Mammary epithelial cell (primary cell): ENCODE results near the gene MAN1A2.

Experiments
- EZH2 ChIP-seq: IDR thresholded peaks from 2 replicates; pipeline ENCODE4 v1.6.1; 2012; ENCODE audit warnings: low read length, inconsistent platforms, borderline replicate concordance
- TF ChIP-seq, protein P1 (sequence below), 2 donors: IDR thresholded peaks in 1 of 2; conservative IDR thresholded peaks in 1 of 2; 2 replicates each; pipeline ENCODE4 v1.5.1; 2011 to 2012; ENCODE audit warnings: inconsistent platforms in 2 of 2, low read length in 2 of 2, mild to moderate bottlenecking in 2 of 2, control low read depth in 1 of 2, low read depth in 1 of 2; ENCODE audit not compliant: insufficient read depth in 1 of 2; ENCODE audit errors: extremely low read depth in 1 of 2

DNA sequence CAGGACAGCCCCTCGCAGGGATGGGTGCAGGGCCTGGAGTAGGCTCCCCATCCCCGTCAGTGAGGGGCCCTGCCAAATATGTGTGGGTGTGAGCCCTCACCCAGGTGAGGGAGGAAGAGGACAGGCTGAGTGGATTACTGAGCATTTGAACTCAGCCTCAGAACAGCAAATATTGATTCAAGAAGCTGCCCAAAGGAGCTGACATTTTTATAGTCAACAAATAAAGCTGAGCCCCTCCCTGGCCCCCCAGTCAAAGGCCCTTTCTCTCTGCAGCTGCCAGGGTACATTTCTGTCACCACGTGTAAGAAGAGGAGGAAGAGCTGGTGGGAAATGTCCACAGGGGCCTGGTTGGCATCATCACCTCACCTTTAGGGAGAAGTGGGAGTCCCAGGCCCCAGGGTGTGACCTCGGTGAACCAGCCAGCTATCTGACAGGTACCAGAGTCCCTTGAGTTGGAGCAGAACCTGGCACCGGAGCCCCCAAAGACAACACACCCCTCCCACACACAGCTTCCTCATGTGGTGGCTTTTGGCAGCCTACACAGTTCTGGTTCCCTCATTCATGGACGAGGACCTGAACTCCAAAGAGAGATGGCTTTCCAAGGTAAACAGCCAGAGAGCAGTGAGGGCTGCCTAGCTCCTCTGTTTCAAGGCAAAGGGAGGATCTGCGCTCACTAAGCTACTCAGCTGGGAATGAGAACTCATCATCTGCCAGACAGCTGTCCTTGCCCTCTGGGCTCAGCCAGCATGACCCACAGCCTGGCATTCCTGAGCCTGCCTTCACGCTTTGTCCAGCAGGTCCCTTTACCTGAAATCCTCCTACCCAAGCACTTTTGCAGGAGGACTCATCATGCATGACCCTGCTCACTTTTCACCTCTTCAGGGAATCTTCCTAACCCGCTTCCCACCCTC is 195.6 kb downstream of the MAN1A2 start:
- TF ChIP-seq, protein P1, sequence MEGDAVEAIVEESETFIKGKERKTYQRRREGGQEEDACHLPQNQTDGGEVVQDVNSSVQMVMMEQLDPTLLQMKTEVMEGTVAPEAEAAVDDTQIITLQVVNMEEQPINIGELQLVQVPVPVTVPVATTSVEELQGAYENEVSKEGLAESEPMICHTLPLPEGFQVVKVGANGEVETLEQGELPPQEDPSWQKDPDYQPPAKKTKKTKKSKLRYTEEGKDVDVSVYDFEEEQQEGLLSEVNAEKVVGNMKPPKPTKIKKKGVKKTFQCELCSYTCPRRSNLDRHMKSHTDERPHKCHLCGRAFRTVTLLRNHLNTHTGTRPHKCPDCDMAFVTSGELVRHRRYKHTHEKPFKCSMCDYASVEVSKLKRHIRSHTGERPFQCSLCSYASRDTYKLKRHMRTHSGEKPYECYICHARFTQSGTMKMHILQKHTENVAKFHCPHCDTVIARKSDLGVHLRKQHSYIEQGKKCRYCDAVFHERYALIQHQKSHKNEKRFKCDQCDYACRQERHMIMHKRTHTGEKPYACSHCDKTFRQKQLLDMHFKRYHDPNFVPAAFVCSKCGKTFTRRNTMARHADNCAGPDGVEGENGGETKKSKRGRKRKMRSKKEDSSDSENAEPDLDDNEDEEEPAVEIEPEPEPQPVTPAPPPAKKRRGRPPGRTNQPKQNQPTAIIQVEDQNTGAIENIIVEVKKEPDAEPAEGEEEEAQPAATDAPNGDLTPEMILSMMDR (conservative IDR thresholded peaks at IDR 0.05 in 1 of 2, IDR thresholded peaks at IDR 0.05 in 1 of 2; ENCODE audit: extremely low read depth in 1 of 2, insufficient read depth in 1 of 2, low read depth in 1 of 2, low read length in 2 of 2): no peak
- no peak for TF ChIP-seq EZH2
